H9 (cell line): ENCODE results near the gene SLC44A3. TPM values are rescaled to one million over a fixed set of nuclear protein-coding genes. Genes with fewer than 3 reads are reported as not detected.

Experiments
- DNase-seq: peaks from one replicate; pipeline ENCODE4 v3.0.0-alpha.2; 2017
- H2AFZ ChIP-seq: one replicate; pipeline ENCODE4 v1.6.1; 2013; ENCODE audit warnings: mild to moderate bottlenecking, low read length, control low read depth, moderate library complexity
- H2AK5ac ChIP-seq: 2 replicates; pipeline ENCODE4 v1.6.1; 2013; ENCODE audit warnings: low read length, control low read depth, mixed read lengths; ENCODE audit not compliant: insufficient read length
- H2BK120ac ChIP-seq: one replicate; pipeline ENCODE4 v1.6.1; 2013; ENCODE audit warnings: low read depth, mild to moderate bottlenecking, low read length, control low read depth, inconsistent platforms; ENCODE audit not compliant: poor library complexity, severe bottlenecking
- H2BK12ac ChIP-seq: 2 replicates; pipeline ENCODE4 v1.6.1; 2013; ENCODE audit warnings: low read length, control low read depth, mixed read lengths, low read depth; ENCODE audit not compliant: insufficient read length
- H2BK15ac ChIP-seq: 2 replicates; pipeline ENCODE4 v1.6.1; 2013; ENCODE audit warnings: low read depth, low read length, control low read depth
- H2BK20ac ChIP-seq: one replicate; pipeline ENCODE4 v1.6.1; 2013; ENCODE audit warnings: low read depth, mild to moderate bottlenecking, low read length, control low read depth, inconsistent platforms; ENCODE audit not compliant: poor library complexity, severe bottlenecking
- H2BK5ac ChIP-seq: 2 replicates; pipeline ENCODE4 v1.6.1; 2013; ENCODE audit warnings: low read length, control low read depth, mixed read lengths; ENCODE audit not compliant: insufficient read length
- H3K14ac ChIP-seq: 2 replicates; pipeline ENCODE4 v1.6.1; 2013; ENCODE audit warnings: low read length, control low read depth; ENCODE audit not compliant: insufficient read depth
- H3K18ac ChIP-seq: 2 replicates; pipeline ENCODE4 v1.6.1; 2013; ENCODE audit warnings: low read depth, mild to moderate bottlenecking, mixed read lengths, low read length, control low read depth; ENCODE audit not compliant: insufficient read length
- H3K23ac ChIP-seq: 2 replicates; pipeline ENCODE4 v1.6.1; 2013; ENCODE audit warnings: low read length, control low read depth, mixed read lengths, low read depth; ENCODE audit not compliant: insufficient read length
- H3K23me2 ChIP-seq: 2 replicates; pipeline ENCODE4 v1.6.1; 2013; ENCODE audit warnings: low read depth, mild to moderate bottlenecking, mixed read lengths, low read length, control low read depth; ENCODE audit not compliant: insufficient read length, poor library complexity, severe bottlenecking
- H3K27ac ChIP-seq: 2 replicates; pipeline ENCODE4 v1.5.1; 2013; ENCODE audit warnings: low read length, control low read depth, mixed read lengths, low read depth; ENCODE audit not compliant: insufficient read length
- H3K27me3 ChIP-seq: 2 replicates; pipeline ENCODE4 v1.6.1; 2013; ENCODE audit warnings: low read length, control low read depth, inconsistent platforms; ENCODE audit not compliant: insufficient read depth
- H3K4ac ChIP-seq: 2 replicates; pipeline ENCODE4 v1.6.1; 2013; ENCODE audit warnings: low read depth, mild to moderate bottlenecking, control low read depth, inconsistent platforms, low read length, moderate library complexity
- H3K4me1 ChIP-seq: 2 replicates; pipeline ENCODE4 v1.6.1; 2013; ENCODE audit warnings: low read length, control low read depth, inconsistent platforms; ENCODE audit not compliant: insufficient read depth
- H3K4me2 ChIP-seq: 2 replicates; pipeline ENCODE4 v1.6.1; 2013; ENCODE audit warnings: low read length, control low read depth, mixed read lengths; ENCODE audit not compliant: insufficient read length, insufficient read depth
- H3K56ac ChIP-seq: 2 replicates; pipeline ENCODE4 v1.6.1; 2013; ENCODE audit warnings: low read depth, mild to moderate bottlenecking, mixed read lengths, low read length, control low read depth; ENCODE audit not compliant: insufficient read length
- H3K79me1 ChIP-seq: 2 replicates; pipeline ENCODE4 v1.6.1; 2013; ENCODE audit warnings: low read depth, mild to moderate bottlenecking, moderate library complexity, low read length, control low read depth, inconsistent platforms; ENCODE audit not compliant: insufficient read depth, poor library complexity, severe bottlenecking
- H3K79me2 ChIP-seq: 2 replicates; pipeline ENCODE4 v1.6.1; 2013; ENCODE audit warnings: low read length, control low read depth, inconsistent platforms; ENCODE audit not compliant: insufficient read depth
- H3K9ac ChIP-seq: 2 replicates; pipeline ENCODE4 v1.6.1; 2013; ENCODE audit warnings: low read length, control low read depth, mixed read lengths; ENCODE audit not compliant: insufficient read length; ENCODE audit errors: extremely low read depth
- H3K9me3 ChIP-seq: one replicate; pipeline ENCODE4 v1.6.1; 2013; ENCODE audit warnings: low read depth, low read length, inconsistent platforms; ENCODE audit not compliant: control insufficient read depth
- H3T11ph ChIP-seq: one replicate; pipeline ENCODE4 v1.6.1; 2013; ENCODE audit warnings: mild to moderate bottlenecking, low read length, control low read depth, inconsistent platforms
- H4K20me1 ChIP-seq: one replicate; pipeline ENCODE4 v1.6.1; 2013; ENCODE audit not compliant: control insufficient read depth, insufficient read length, insufficient read depth
- H4K5ac ChIP-seq: 2 replicates; pipeline ENCODE4 v1.6.1; 2013; ENCODE audit warnings: low read depth, mild to moderate bottlenecking, mixed read lengths, low read length, control low read depth; ENCODE audit not compliant: insufficient read length
- H4K8ac ChIP-seq: replicated peaks from 2 replicates; pipeline ENCODE4 v1.6.1; 2013; ENCODE audit warnings: low read length, control low read depth, mixed read lengths, low read depth; ENCODE audit not compliant: insufficient read length
- H4K91ac ChIP-seq: 2 replicates; pipeline ENCODE4 v1.6.1; 2013; ENCODE audit warnings: low read depth, mild to moderate bottlenecking, moderate library complexity, mixed read lengths, low read length, control low read depth; ENCODE audit not compliant: insufficient read length
- H3K27ac Mint-ChIP-seq, 3 experiments: 2 replicates in 2 of 3; 3 replicates in 1 of 3; pipeline ENCODE4 v1.8.0; 2020 to 2021; ENCODE audit warnings: mixed read lengths in 3 of 3, mild to moderate bottlenecking in 1 of 3, moderate library complexity in 1 of 3
- H3K27me3 Mint-ChIP-seq: 2 replicates; pipeline ENCODE4 v1.8.0; 2021; ENCODE audit warnings: low read depth, mild to moderate bottlenecking, moderate library complexity, mixed read lengths
- H3K36me3 Mint-ChIP-seq, 3 experiments: 2 replicates in 2 of 3; 3 replicates in 1 of 3; pipeline ENCODE4 v1.8.0; 2020 to 2021; ENCODE audit warnings: low read depth in 3 of 3, mixed read lengths in 3 of 3; ENCODE audit not compliant: insufficient read depth in 1 of 3
- H3K4me1 Mint-ChIP-seq, 2 experiments: 2 replicates each; pipeline ENCODE4 v1.8.0; 2020; ENCODE audit warnings: mixed read lengths in 2 of 2
- H3K4me3 Mint-ChIP-seq, 2 experiments: 2 replicates in 1 of 2; 3 replicates in 1 of 2; pipeline ENCODE4 v1.8.0; 2020 to 2021; ENCODE audit warnings: mild to moderate bottlenecking in 2 of 2, mixed read lengths in 2 of 2, moderate library complexity in 1 of 2
- H3K9me3 Mint-ChIP-seq, 2 experiments: 2 replicates in 1 of 2; 3 replicates in 1 of 2; pipeline ENCODE4 v1.8.0; 2020; ENCODE audit warnings: mild to moderate bottlenecking in 2 of 2, mixed read lengths in 2 of 2, moderate library complexity in 1 of 2
- CTCF ChIP-seq: fragments of 200-600 bp; sonication (generic); conservative IDR thresholded peaks from 3 replicates; pipeline ENCODE4 v1.8.0; 2021; ENCODE audit warnings: antibody characterized with exemption, mild to moderate bottlenecking
- WGBS: extraction: QIAGEN DNeasy Blood & Tissue Kit; methylation state at CpG from one replicate; pipeline ENCODE4 v1.1.7; 2013; ENCODE audit warnings: missing lambda C conversion rate, low lambda C conversion rate, mixed read lengths; ENCODE audit not compliant: insufficient read length; ENCODE audit errors: extremely low coverage; 5-methylcytosine and 5-hydroxymethylcytosine counted together
- total RNA-seq: library from RNA; stranded (reverse); gene quantifications from 2 replicates; pipeline ENCODE4 v1.2.1, GENCODE V29; 2021

The SLC44A3 gene
- total RNA-seq, 1 experiment from 2014 or later: 5.5 TPM

- Histone ChIP-seq H2BK12ac (no peak overlapping the region), H3K23me2 (peaks cover 10% of the 10 kb centered on the region), H3K4me1 (peaks cover 2% of the 10 kb centered on the region; the same call in 1 of the 2 replicates), H4K91ac (no peak overlapping the region), H4K8ac (no peak overlapping the region), H3K79me1 (no peaks in the 10 kb centered on the region), H3K4ac (no peak overlapping the region), H2BK120ac (no peak overlapping the region), H2AK5ac (no peak overlapping the region), H3T11ph (no peak overlapping the region), H3K14ac (no peak overlapping the region), H4K20me1 (no peaks in the 10 kb centered on the region), H3K56ac (no peak overlapping the region), H2BK15ac (no peak overlapping the region), H2AFZ (no peak overlapping the region), H3K18ac (no peak overlapping the region), H2BK5ac (no peak overlapping the region), H3K4me2 (no peak overlapping the region), H3K23ac (no peak overlapping the region), H3K9ac (no peak overlapping the region), H3K79me2 (no peaks in the 10 kb centered on the region), H2BK20ac (no peak overlapping the region), H3K27ac (no peak overlapping the region), H3K9me3 (no peaks in the 10 kb centered on the region), H3K27me3 (no peaks in the 10 kb centered on the region), H4K5ac (no peak overlapping the region)
- Mint-ChIP-seq H3K4me1 (peaks cover 10 to 11% of the 10 kb centered on the region in 2 experiments), H3K27me3 (peaks cover 4% of the 10 kb centered on the region), H3K27ac (no peak overlapping the region), H3K4me3 (no peak overlapping the region), H3K9me3 (peaks cover 19 to 32% of the 10 kb centered on the region in 2 experiments), H3K36me3 (peaks cover 5 to 49% (median 32%) of the 10 kb centered on the region in 3 experiments)
- no peak for DNase-seq
- TF ChIP-seq CTCF: no peak
- WGBS: no CpG with 5 or more reads among the region's 1 CpG
Observed at GRCh38 chr1:94816030-94816429, 4.1 kb upstream of the SLC44A3 start.
